Body of pancreas (tissue), 4 donors: ENCODE data around the gene SMOC2.

ENCODE experiments used
- POLR2A ChIP-seq, 3 donors: fragments of 450-650 bp; IDR thresholded peaks; one replicate each; pipeline ENCODE4 v1.6.1; 2016; ENCODE audit warnings: antibody characterized with exemption in 3 of 3, mild to moderate bottlenecking in 2 of 3
- TF ChIP-seq, protein P1 (sequence below), 7 experiments: fragments of 450-650 bp in 4 of 7; fragments of 200-600 bp in 3 of 7; sonication (generic) in 3 of 7; IDR thresholded peaks; one replicate each; pipeline ENCODE4 v1.5.1; 2016 to 2019; ENCODE audit warnings: antibody characterized with exemption in 7 of 7

DNA sequence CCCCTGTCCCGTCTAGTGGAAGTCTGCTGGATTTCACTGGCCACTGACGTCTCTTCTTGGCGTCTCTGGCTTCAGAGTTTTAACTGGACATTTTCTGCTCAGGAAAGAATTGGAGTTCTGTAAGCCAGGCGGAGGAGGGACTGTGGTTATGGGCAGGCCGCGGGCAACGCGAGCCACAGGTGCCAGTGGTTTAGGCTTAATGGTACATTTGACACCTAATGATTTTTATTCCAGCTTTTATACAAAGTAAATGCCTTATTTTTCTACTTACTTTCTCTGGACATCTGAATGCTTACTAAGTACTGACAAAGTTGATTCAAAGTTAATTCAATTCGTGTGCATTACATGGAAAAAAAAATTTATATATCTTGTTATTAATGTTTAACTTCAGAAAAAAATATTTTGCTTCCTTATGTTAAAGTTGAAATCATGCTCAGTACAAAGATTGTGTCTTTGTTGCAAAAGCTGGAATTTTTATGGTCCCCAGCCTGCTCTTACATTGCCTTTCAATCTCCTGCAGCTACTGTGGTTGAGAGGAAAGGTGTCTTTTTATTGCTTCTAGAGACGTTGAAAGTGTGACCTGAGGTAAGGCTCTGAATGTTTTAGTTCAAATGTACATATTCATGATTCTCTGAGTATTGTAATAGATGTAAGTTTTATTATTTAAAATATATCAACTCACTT, 231.0 kb downstream of the SMOC2 start:
- TF ChIP-seq, protein P1, sequence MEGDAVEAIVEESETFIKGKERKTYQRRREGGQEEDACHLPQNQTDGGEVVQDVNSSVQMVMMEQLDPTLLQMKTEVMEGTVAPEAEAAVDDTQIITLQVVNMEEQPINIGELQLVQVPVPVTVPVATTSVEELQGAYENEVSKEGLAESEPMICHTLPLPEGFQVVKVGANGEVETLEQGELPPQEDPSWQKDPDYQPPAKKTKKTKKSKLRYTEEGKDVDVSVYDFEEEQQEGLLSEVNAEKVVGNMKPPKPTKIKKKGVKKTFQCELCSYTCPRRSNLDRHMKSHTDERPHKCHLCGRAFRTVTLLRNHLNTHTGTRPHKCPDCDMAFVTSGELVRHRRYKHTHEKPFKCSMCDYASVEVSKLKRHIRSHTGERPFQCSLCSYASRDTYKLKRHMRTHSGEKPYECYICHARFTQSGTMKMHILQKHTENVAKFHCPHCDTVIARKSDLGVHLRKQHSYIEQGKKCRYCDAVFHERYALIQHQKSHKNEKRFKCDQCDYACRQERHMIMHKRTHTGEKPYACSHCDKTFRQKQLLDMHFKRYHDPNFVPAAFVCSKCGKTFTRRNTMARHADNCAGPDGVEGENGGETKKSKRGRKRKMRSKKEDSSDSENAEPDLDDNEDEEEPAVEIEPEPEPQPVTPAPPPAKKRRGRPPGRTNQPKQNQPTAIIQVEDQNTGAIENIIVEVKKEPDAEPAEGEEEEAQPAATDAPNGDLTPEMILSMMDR (IDR thresholded peaks at IDR 0.05), result no peak
- no peak for TF ChIP-seq POLR2A (IDR thresholded peaks at IDR 0.05)
